Measurements from ENCODE around the gene AKR1C2. TPM values are rescaled to one million over a fixed set of nuclear protein-coding genes. Genes with fewer than 3 reads are reported as not detected.
"Not testable (repeated sequence)": the region's sequence is repeated elsewhere in the genome, so short reads cannot be mapped to it uniquely, and the experiment has no call there.

Gene AKR1C2
- total RNA-seq, 2 donors from 2014 or later, result 6.4 to 8.2 TPM

DNA sequence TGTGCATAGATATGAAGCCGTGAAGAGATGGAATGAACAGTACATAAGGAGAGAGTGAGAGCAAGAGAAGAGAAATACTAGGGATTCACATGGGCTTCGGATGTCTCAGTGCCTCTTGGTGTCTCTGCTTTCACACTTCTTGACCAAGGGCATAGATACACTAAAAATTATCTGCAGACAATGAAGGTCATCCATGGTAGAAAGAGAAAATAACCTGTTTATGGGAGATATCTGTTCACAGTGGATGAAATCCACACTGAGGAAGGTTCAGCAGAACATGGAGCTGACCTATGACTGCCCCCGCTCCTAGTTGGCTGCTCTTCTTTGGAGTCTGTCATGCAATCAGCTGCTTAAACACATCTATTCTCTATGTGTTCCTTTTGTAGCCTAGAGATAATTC is 34.4 kb downstream of the AKR1C2 start:
- H3K27me3 ChIP-seq (replicated peaks; ENCODE audit: insufficient read depth); H3K36me3 ChIP-seq; H3K4me3 ChIP-seq; intact Hi-C loops (cut with DNase I); H3K9me3 ChIP-seq; H3K27ac ChIP-seq; DNase-seq (ENCODE audit: low spot score); H3K4me1 ChIP-seq (replicated peaks): not testable (repeated sequence)
- WGBS, result 92% methylated on average over 3 of the region's 3 CpGs

DNA sequence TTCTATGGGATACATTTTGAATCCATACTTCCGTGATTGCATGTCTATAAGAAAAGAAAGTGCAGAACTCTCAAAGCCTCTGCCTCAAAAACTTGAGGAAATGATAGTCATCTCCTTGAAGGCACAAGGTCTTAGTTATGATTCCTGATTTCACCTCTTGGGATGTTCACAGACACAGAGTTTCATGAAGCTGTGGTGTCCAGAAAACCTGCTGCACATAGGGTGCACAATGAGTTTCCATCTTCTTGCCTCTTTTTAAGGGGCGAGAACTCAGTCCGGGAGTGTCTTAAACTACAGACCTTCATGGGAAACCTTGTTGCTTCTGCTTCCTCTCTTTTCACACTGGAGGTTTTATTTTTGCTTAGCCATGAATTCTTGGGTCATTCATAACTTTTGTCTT is 36.5 kb downstream of the AKR1C2 start:
- H3K27me3 ChIP-seq (replicated peaks; ENCODE audit: insufficient read depth); H3K4me3 ChIP-seq; DNase-seq (ENCODE audit: low spot score); H3K36me3 ChIP-seq; H3K4me1 ChIP-seq (replicated peaks); H3K27ac ChIP-seq; intact Hi-C loops (cut with DNase I); H3K9me3 ChIP-seq: not testable (repeated sequence)
- 91% methylated on average over 3 of the region's 3 CpGs for WGBS

DNA sequence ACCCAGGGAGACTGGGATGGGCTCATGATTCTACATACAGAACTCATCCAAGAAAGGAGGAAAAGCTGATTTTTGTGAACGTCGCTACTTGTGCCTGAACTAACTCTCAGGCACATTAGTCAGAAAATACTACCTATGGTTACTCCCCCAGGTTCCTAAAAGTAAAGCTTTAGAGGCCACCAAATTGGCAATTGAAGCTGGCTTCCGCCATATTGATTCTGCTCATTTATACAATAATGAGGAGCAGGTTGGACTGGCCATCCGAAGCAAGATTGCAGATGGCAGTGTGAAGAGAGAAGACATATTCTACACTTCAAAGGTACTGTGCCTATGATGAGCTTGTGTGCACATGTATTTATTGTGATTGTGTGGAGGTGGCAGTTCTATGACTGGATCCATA is 37.9 kb downstream of the AKR1C2 start:
- H3K4me1 ChIP-seq (replicated peaks); H3K27me3 ChIP-seq (replicated peaks; ENCODE audit: insufficient read depth); H3K9me3 ChIP-seq; H3K27ac ChIP-seq; H3K36me3 ChIP-seq; H3K4me3 ChIP-seq; intact Hi-C loops (cut with DNase I); DNase-seq (ENCODE audit: low spot score): not testable (repeated sequence)
- WGBS, result 96% methylated on average over 4 of the region's 4 CpGs

DNA sequence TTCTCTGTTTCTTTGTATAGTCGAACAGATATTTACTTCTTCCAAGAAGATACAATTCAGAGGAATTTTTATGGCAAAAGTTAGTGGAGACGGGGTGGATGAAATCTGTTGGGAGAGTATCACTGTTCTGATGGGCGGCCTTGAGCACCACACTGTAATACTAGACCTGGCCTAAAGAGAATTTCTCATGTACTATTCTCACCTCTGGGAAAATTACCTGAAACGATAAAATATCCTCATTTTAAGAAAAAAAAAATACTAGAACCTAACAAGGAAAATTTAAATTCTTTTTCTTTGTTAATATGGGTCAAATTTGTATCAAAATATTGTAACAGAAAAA is 39.9 kb downstream of the AKR1C2 start:
- H3K27me3 ChIP-seq (replicated peaks; ENCODE audit: insufficient read depth); intact Hi-C loops (cut with DNase I); H3K4me1 ChIP-seq (replicated peaks); H3K9me3 ChIP-seq; H3K4me3 ChIP-seq; H3K27ac ChIP-seq; H3K36me3 ChIP-seq; DNase-seq (ENCODE audit: low spot score): not testable (repeated sequence)
- WGBS, result 51% methylated on average over 3 of the region's 4 CpGs

DNA sequence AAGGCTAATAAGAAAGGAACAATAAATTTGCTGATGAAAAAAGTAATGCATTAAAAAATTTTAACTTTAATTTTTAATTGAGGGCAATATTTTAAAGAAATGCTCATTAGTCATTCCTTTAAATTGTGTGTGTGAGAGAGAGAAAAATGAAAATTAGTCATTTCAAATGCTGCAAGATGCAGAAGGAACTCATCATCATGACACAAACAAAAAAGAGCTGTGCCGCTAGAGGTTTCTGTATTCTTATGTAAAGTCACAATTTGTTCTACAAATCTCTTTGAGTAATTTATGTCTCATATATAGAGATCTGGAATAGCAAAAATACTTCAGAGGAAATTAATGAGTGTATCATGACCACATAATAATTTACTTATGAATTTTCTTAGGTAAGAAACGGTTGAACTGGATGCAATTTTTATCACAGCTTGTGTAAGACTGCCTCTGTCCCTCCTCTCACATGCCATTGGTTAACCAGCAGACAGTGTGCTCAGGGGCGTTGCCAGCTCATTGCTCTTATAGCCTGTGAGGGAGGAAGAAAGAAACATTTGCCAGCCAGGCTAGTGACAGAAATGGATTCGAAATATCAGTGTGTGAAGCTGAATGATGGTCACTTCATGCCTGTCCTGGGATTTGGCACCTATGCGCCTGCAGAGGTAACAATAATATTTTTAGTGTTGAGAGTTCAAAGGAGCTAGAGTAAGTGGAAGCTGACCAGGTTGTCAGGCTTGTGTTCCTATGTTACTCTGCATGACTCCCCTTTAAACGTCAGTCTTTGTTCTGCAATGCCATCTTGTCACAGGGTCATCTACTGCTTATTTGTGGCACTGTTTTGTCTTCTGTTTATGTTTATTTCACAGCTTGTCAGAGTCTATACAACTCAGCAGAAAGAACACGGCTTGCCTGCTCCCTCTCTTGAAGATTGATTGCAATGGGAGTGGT is 40.5 kb downstream of the AKR1C2 start, which contains the start of gene AKR1C1:
Gene AKR1C1, plus strand, starts transcription at position 540 of the 939 bp plus-strand sequence. Its CDS starts 30 bp downstream, at position 570.
- intact Hi-C loops (cut with DNase I); H3K4me1 ChIP-seq (replicated peaks); H3K27me3 ChIP-seq (replicated peaks; ENCODE audit: insufficient read depth); H3K27ac ChIP-seq; H3K4me3 ChIP-seq; DNase-seq (ENCODE audit: low spot score); H3K9me3 ChIP-seq; H3K36me3 ChIP-seq: not testable (repeated sequence)
- WGBS, result 25% methylated on average over 5 of the region's 7 CpGs

DNA sequence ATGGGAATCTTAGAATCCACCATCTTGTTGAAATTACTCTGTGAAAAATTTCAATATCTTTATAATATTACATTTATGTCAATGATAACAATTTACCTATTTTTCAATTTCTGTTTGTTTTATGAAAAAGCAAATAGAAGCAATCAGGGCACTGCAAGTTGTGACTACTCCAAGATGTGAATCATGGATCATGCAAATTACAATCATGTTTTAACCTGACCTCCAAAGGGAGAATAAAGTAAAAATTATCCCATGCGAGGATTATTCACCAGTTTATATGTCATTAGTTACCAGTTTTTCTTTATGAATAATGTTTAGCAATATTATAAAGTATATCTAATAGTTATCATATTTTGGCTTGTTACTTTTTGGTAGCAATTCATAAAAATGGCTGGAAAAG is 41.3 kb downstream of the AKR1C2 start:
- H3K27me3 ChIP-seq (replicated peaks; ENCODE audit: insufficient read depth); H3K4me1 ChIP-seq (replicated peaks); H3K9me3 ChIP-seq; DNase-seq (ENCODE audit: low spot score); H3K4me3 ChIP-seq; H3K27ac ChIP-seq; intact Hi-C loops (cut with DNase I); H3K36me3 ChIP-seq: not testable (repeated sequence)
- WGBS, result 51% methylated on average over 1 of the region's 1 CpG

DNA sequence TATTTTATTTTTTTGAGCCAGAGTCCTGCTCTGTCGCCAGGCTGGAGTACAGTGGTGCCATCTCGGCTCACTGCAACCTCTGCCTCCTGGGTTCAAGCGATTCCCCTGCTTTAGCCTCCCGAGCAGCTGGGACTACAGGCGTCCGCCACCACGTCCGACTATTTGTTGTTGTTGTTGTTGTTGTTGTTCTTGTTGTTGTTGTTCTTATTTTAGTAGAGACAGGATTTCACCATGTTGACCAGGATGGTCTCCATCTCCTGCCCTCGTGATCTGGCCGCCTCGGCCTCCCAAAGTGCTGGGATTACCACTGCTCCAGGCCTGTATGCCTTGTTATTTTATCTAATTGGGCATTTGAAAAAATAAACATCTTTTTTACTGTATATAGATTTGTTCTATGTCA is 42.1 kb downstream of the AKR1C2 start:
- H3K27me3 ChIP-seq (replicated peaks; ENCODE audit: insufficient read depth); H3K4me1 ChIP-seq (replicated peaks); H3K36me3 ChIP-seq; H3K27ac ChIP-seq; H3K9me3 ChIP-seq; intact Hi-C loops (cut with DNase I); DNase-seq (ENCODE audit: low spot score); H3K4me3 ChIP-seq: not testable (repeated sequence)
- 96% methylated on average over 11 of the region's 11 CpGs for WGBS

DNA sequence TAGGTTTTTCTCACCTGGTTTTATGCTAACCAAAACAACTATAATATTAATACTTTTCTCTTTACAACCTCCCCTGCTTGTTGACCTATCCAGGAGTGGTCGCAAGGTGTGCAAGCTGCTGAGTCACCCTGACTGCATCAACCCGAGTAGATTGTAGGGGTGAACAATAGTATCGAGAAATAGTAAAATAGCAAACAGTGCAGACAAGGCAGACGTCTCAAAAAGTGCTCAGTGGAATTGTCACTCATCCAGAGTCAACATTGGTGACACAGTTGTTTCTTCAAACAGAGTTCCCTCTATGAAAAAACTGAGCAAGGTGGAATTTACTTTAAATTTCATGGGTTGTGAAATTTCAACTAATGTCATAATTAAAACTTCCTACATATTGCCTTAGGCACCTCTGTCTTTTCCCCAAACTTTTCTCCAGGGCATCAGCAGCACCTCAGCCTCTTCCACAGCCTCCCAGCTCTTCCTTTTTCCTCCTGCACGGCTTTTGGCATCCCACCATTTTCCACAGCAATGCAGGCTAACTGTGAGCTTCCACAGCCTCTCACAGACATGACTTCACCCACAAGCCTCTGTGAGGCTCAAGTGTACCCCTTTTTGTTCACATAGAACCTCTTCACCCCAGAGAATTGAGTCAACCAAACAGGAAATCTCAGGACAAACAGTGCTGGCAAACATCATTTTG is 46.6 kb downstream of the AKR1C2 start:
- H3K9me3 ChIP-seq; H3K4me3 ChIP-seq; DNase-seq (ENCODE audit: low spot score); H3K36me3 ChIP-seq; H3K27me3 ChIP-seq (replicated peaks; ENCODE audit: insufficient read depth); intact Hi-C loops (cut with DNase I); H3K27ac ChIP-seq; H3K4me1 ChIP-seq (replicated peaks): not testable (repeated sequence)
- 46% methylated on average over 5 of the region's 5 CpGs for WGBS

DNA sequence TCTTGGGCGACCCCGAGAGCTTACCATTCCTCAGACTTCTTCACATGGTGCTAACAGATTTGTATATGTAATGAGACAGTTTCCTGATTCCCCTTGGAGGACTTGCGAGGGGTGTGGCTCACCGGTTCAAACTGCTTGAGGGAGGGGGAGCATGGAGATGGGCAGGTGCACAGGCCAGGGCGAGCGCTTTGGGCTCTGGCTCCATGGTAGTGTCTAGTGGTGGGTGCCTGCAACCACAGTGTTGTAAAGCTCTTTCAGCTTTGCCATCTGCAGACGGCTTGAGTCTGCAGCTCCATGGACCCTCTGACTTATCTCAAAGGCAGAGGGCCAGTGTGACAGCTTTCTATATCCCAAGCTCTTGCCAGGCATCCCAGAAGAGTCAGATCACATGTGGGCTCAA is 47.6 kb downstream of the AKR1C2 start:
- H3K4me1 ChIP-seq (replicated peaks); intact Hi-C loops (cut with DNase I); H3K27ac ChIP-seq; H3K9me3 ChIP-seq; H3K4me3 ChIP-seq; H3K27me3 ChIP-seq (replicated peaks; ENCODE audit: insufficient read depth); H3K36me3 ChIP-seq; DNase-seq (ENCODE audit: low spot score): not testable (repeated sequence)
- WGBS, result 79% methylated on average over 6 of the region's 7 CpGs
